Thyroid gland (tissue), 4 donors: Measurements from ENCODE around the gene IQCF6. TPM values are rescaled to one million over a fixed set of nuclear protein-coding genes. Genes with fewer than 3 reads are reported as not detected.

ENCODE experiments used
- DNase-seq, 2 donors: peaks; one replicate each; pipeline ENCODE4 v3.0.0-alpha.2; 2019
- H3K27ac ChIP-seq, 3 donors: fragments of 200-600 bp; sonication (generic); 1 replicate in 2 of 3; 2 replicates in 1 of 3; pipeline ENCODE4 v1.5.1; 2016 to 2019; ENCODE audit warnings: mild to moderate bottlenecking in 1 of 3, moderate library complexity in 1 of 3
- H3K27me3 ChIP-seq: fragments of 200-600 bp; sonication (generic); one replicate; pipeline ENCODE4 v1.5.1; 2019
- H3K36me3 ChIP-seq, 2 donors: fragments of 200-600 bp; sonication (generic); one replicate each; pipeline ENCODE4 v1.5.1; 2016 to 2019
- H3K4me1 ChIP-seq, 2 donors: fragments of 200-600 bp; sonication (generic); one replicate each; pipeline ENCODE4 v1.5.1; 2017 to 2019
- H3K4me3 ChIP-seq, 3 donors: fragments of 200-600 bp; sonication (generic); replicated peaks in 1 of 3; 1 replicate in 2 of 3; 2 replicates in 1 of 3; pipeline ENCODE4 v1.5.1; 2016; ENCODE audit warnings: mild to moderate bottlenecking in 1 of 3
- H3K9me3 ChIP-seq: fragments of 200-600 bp; sonication (generic); one replicate; pipeline ENCODE4 v1.5.1; 2017
- CTCF ChIP-seq, 6 experiments: fragments of 200-600 bp in 3 of 6; fragments of 450-650 bp in 3 of 6; sonication (generic) in 3 of 6; IDR thresholded peaks; one replicate each; pipeline ENCODE4 v1.5.1; 2016 to 2019; ENCODE audit warnings: antibody characterized with exemption in 6 of 6, mild to moderate bottlenecking in 2 of 6, inconsistent platforms in 1 of 6, moderate library complexity in 1 of 6
- POLR2A ChIP-seq, 2 donors: fragments of 450-650 bp; IDR thresholded peaks; one replicate each; pipeline ENCODE4 v1.6.1; 2017; ENCODE audit warnings: antibody characterized with exemption in 2 of 2, mild to moderate bottlenecking in 2 of 2, moderate library complexity in 1 of 2
- WGBS, 2 donors: methylation state at CpG; one replicate each; pipeline ENCODE4 v1.1.5; 2017; 5-methylcytosine and 5-hydroxymethylcytosine counted together
- intact Hi-C: fragments of 100-400 bp; cut with DNase I; formaldehyde crosslinking; loops from one replicate; pipeline ENCODE4 v1.15.1; 2023
- total RNA-seq, 4 donors: library from RNA; depleted of rRNA; stranded (reverse); fragments of >200 nt; gene quantifications; one replicate each; pipeline ENCODE4 v1.2.3, GENCODE V29; 2016

IQCF6 gene
- total RNA-seq, 4 donors from 2014 or later, result not detected

GRCh38 chr3:51816723-51817122 is 37.7 kb upstream of the IQCF6 start:
- intact Hi-C loops, result no loop called here

GRCh38 chr3:51815614-51816013 is 36.6 kb upstream of the IQCF6 start:
- no peak for TF ChIP-seq CTCF (IDR thresholded peaks at IDR 0.05)
- no peak for TF ChIP-seq POLR2A (IDR thresholded peaks at IDR 0.05)
- WGBS, 2 donors, result 72 to 78% methylated on average over 4 of the region's 4 CpGs
- no peak overlapping the region for H3K4me3 ChIP-seq
- no peaks in the 10 kb centered on the region for H3K27me3 ChIP-seq
- H3K4me1 ChIP-seq, result no peaks in the 10 kb centered on the region
- no peaks in the 10 kb centered on the region for H3K9me3 ChIP-seq
- intact Hi-C loops, result no loop called here
- H3K36me3 ChIP-seq, result no peaks in the 10 kb centered on the region
- DNase-seq, result no peak
- H3K27ac ChIP-seq, result no peak overlapping the region

More at GRCh38 chr3:51816723-51817122, 37.7 kb upstream of the IQCF6 start:
- Histone ChIP-seq H3K27ac (no peak overlapping the region), H3K27me3 (no peaks in the 10 kb centered on the region), H3K4me3 (no peak overlapping the region), H3K36me3 (no peaks in the 10 kb centered on the region), H3K9me3 (no peaks in the 10 kb centered on the region), H3K4me1 (no peaks in the 10 kb centered on the region)
- DNase-seq, result no peak
- 79 to 89% methylated on average over 2 of the region's 2 CpGs for WGBS, 2 donors
- TF ChIP-seq CTCF (IDR thresholded peaks at IDR 0.05), result no peak
- TF ChIP-seq POLR2A (IDR thresholded peaks at IDR 0.05), result no peak

- no peak overlapping the region for H3K27ac ChIP-seq
Observed at GRCh38 chr3:51814034-51814433, 35.0 kb upstream of the IQCF6 start.

GRCh38 chr3:51813539-51813938 is 34.5 kb upstream of the IQCF6 start:
- H3K4me1 ChIP-seq, result no peaks in the 10 kb centered on the region
- TF ChIP-seq POLR2A (IDR thresholded peaks at IDR 0.05) (no peak), CTCF (IDR thresholded peaks at IDR 0.05) (no peak)
- 15 to 33% methylated on average over 4 of the region's 6 CpGs for WGBS, 2 donors
- intact Hi-C loops, result no loop called here
- DNase-seq, result peak; percentile 89 to 91
- H3K36me3 ChIP-seq, result no peaks in the 10 kb centered on the region
- no peak overlapping the region for H3K4me3 ChIP-seq
- no peaks in the 10 kb centered on the region for H3K9me3 ChIP-seq
- H3K27me3 ChIP-seq, result no peaks in the 10 kb centered on the region
- no peak overlapping the region for H3K27ac ChIP-seq

More at GRCh38 chr3:51814034-51814433, 35.0 kb upstream of the IQCF6 start:
- TF ChIP-seq CTCF (IDR thresholded peaks at IDR 0.05), result no peak
- TF ChIP-seq POLR2A (IDR thresholded peaks at IDR 0.05), result no peak
- WGBS, 2 donors, result 86 to 100% methylated on average over 3 of the region's 3 CpGs
- Histone ChIP-seq H3K4me3 (no peak overlapping the region), H3K27me3 (no peaks in the 10 kb centered on the region), H3K4me1 (no peaks in the 10 kb centered on the region), H3K9me3 (no peaks in the 10 kb centered on the region), H3K36me3 (no peaks in the 10 kb centered on the region)
- no peak for DNase-seq
- intact Hi-C loops, result no loop called here

GRCh38 chr3:51808934-51809333 is 29.9 kb upstream of the IQCF6 start:
- intact Hi-C loops, result no loop called here
- TF ChIP-seq POLR2A (IDR thresholded peaks at IDR 0.05) (no peak), CTCF (IDR thresholded peaks at IDR 0.05) (no peak)
- WGBS, 2 donors, result 81 to 93% methylated on average over 5 of the region's 5 CpGs

More at GRCh38 chr3:51808934-51809333, 29.9 kb upstream of the IQCF6 start:
- Histone ChIP-seq H3K4me3 (no peak overlapping the region), H3K9me3 (no peaks in the 10 kb centered on the region), H3K4me1 (no peaks in the 10 kb centered on the region), H3K27ac (no peak overlapping the region), H3K27me3 (no peaks in the 10 kb centered on the region), H3K36me3 (no peaks in the 10 kb centered on the region)
- DNase-seq, result no peak
